GM19193 (cell line): ENCODE results near the gene CNNM4.

Experiments
- POLR2A ChIP-seq: IDR thresholded peaks from 4 replicates; pipeline ENCODE4 v1.6.1; 2011; ENCODE audit not compliant: insufficient read depth, insufficient read length; ENCODE audit errors: extremely low read depth

Gene CNNM4

DNA sequence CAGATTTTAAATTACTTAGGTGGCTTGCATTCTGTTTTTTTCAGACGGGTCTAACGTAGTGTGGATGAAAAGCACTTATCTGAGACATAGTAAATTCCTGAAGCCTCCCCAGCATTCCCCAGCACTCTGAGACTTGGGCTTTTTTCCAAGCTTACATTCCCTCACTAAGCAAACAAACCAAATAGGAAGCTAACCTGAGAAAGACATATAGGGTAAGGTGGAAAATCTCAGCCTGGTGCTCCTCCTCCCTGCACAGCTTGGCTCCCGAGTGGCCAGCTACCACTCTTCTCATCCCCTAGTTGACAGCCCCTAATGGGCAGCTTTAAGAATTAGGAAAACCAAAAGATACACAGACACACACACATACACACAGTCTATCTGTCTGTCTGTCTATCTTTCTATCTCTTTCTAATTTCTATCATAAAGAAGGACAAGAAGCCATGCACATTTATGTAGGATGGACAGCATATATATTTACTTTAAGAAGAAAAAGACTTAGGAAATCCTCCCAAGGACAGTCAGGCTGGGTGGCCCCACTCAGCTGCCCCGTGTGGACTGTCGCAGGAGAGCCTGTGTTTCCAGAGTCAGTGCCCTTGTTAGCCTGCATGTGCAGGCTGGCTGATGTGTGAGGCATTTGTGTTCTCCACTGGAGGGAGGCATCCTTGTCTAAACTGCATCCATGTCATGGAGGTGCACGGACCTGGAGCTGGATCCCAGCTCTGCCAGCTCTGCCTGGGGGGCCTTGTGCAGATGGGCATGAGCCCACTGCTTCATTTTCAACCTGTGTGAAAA is 63.6 kb downstream of the CNNM4 start:
- no peak for TF ChIP-seq POLR2A

DNA sequence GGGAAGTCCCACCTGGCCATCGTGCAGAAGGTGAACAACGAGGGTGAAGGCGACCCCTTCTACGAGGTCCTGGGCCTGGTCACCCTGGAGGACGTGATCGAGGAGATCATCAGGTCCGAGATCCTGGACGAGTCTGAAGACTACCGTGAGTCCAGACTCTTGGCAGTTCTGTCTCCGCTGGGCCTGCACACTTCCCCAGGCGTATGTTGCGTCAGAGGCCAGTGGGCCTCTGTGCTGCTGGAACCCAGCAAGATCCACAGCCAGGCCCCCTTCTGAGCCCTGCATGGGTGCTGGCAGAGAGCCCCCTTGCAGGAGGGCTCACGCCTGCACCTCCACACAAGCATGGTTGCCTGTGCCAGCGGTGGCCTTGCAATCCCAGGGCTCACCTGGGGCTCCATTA is 64.4 kb downstream of the CNNM4 start:
- TF ChIP-seq POLR2A = no peak

DNA sequence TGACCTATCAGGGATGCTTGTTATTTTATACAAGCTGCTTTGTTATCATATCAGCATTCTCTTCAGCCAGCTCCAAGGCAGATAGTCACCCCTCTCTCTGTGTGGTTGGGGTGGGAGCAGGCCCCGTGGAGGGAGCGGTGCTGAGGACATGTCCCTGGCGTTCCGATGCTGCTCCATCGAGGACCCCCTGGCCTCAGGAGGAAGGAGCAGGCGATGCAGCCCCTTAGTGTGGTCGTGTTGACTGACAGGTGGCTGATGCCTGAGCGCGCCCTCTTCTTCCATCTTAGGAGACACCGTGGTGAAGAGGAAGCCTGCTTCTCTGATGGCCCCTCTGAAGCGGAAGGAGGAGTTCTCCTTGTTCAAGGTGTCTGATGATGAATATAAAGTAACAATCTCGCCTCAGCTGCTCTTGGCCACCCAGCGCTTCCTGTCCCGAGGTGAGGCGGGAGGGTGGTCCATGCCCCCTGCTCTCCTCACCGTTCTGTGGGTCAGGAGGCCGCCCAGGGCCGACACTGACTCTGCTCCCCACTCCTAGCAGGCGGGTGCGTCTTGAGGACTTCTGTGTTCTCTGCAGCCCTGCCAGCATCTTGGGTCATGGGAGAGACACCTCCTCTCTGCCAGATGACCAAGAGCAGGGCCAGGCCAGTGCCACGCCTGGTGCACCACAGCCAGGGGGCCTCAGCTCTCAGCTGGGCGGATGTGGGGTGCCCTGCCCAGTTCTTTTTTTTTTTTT is 66.0 kb downstream of the CNNM4 start:
- TF ChIP-seq POLR2A = no peak

DNA sequence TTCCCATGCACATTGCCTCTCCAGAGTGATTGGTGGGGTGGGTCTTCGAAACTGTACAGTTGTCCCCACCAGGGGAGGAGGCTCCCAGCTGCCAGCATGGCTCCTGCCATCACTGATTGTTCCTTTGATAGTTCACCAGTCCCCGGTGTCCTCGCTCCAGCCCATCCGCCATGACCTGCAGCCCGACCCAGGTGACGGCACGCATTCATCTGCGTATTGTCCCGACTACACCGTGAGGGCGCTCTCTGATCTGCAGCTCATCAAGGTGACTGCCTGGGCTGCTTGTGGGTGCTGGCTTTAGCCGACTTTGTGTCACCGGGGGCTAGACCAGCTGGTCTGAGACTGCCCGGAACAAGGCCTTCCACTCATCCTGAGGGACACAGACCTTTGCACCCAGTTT is 67.7 kb downstream of the CNNM4 start:
- no peak for TF ChIP-seq POLR2A

DNA sequence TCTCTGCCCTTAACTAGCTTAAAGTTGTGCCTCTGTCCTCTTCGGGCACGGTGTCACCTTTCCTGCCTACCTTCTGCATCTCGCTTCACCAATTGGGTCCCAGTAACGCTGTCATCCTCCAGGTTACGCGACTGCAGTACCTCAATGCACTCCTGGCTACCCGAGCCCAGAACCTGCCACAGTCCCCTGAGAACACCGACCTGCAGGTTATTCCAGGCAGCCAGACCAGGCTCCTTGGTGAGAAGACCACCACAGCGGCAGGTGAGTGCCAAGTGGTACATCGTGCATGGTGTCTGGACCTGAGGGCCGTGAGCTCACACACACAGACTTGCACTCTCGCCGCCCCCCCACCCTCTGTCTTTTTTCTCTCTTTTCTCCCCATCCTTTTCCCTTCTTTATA is 68.2 kb downstream of the CNNM4 start:
- no peak for TF ChIP-seq POLR2A

DNA sequence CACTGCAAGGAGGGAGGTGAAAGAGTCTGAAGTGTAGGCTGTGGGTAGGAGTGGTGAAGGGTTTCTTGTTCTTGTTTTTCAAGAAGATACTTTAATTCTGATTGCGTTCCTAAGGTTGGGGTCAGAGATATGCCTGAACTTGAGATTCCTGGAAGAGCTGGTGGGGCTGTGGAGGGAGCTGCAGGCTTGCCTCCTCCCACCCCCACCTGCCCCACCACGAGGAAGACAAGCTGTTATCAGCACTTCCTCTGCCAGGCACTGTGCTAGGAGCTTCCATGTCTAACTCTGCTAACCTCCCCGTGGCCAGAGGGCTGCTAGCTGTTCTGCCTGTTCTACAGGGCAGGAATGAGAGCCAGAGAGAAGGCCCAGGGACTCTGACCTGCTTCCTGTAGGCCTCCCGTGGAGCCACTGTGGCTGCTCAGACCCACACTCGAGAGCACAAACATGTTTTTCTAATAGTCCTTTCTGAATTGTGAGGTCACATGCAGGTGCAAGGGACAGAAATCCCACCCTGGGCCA is 69.4 kb downstream of the CNNM4 start:
- TF ChIP-seq POLR2A = no peak

DNA sequence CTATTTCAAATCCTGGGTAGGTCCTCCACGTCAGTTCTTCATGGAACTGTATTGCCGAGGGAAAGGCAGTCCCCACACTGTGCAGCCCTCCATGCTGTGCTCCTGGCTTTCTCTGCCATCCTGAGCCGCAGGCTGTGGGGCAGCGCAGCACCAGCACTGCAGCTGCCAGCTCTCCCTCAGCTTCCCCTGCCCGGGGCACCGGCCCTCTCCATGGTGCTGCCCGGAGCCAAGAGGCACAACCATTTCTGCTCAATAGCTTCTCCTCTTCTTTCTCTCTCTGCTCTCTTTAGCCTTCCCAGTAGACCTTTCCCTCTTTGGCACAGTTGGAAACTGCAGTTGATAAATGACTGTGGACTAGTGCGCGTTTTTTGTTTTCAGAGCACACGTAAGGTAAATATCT is 71.0 kb downstream of the CNNM4 start:
- no peak for TF ChIP-seq POLR2A

DNA sequence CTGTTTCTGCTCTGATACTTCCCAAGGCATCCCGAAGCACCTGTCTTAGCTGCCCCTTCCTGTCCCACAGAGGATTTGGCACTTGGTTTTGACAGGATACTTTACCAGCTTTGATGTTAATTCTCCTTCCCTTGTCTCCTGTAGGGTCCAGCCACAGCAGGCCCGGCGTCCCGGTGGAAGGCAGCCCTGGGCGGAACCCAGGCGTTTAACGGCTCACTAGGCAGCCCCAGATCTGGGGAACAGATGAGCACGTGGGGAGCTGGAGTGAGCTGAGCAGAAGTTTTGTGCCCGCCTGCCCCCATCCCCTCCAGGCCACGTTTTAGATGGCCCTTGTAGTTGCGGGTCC is 71.7 kb downstream of the CNNM4 start:
- TF ChIP-seq POLR2A = no peak

DNA sequence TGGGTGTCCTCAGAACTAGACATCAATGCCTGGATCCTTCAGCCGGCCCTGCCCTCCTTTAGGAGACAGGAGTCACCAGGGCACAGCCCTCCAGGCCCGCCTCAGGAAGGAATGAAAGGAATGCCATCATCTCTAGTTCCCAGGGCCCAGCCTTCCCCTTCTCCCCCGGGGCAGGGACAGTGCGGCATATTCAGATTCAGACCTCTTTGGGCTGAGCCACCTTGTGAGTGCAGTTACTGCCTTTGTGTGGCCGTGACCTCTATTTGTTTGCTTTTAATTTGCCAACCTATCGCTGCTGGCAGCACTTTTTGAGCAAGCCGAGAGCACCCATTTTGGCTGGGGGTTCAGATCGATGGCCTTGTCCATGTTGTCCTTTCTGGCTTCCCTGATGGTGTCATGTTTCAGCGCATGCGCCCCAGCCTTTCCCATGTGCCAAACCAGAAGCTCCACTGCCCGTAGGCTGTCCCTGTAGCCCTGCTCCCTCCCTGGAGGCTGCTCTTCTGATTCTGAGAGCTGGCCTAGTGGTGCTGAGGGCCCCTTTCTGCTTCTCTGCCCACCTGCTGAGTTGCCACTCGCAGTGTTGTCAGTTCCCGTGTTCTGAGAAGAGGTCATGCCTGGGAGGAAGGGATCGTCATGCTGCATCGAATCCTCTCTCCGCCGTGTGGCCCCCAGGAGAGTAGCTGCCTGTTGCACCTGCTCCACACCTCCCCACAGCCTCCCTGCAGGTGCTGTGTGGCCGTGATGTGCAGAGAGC is 72.2 kb downstream of the CNNM4 start:
- no peak for TF ChIP-seq POLR2A

DNA sequence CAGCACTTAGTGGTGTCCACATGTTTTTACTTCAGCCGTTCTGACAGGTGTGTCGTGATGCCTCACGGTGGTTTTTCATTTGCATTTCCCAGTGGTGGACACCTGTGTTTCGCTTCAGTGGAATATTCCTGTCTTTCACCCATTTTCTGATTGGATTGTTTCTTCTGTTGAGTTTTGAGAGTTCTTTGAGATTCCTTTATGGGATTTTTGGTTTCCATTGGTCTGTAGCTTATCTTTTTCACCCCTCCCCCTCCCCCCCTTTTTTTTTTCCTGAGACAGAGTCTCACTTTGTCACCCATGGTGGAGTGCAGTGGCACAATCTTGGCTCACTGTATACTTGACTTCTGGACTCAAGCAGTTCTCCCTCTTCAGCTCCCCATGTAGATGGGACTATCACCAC is 75.1 kb downstream of the CNNM4 start:
- TF ChIP-seq POLR2A = no peak

DNA sequence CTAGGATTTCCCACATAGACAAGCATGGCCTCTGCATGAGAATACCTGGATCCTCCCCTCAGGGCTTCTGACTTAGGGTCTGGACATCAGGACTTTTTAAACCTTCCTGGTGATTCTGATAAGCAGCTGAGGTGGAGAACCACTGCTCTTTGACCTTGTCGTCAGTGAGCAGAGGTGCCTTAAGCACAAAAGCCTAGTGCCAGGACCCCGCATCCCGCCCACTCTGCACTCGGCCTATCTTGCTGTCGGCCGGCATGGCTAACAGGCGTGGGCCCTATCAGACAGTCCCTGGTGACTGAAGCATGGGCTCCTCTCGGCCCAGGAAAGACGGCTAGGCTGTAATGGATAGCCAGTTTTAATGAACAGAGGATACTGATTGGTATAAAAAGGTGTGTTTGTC is 76.9 kb downstream of the CNNM4 start:
- TF ChIP-seq POLR2A = no peak

DNA sequence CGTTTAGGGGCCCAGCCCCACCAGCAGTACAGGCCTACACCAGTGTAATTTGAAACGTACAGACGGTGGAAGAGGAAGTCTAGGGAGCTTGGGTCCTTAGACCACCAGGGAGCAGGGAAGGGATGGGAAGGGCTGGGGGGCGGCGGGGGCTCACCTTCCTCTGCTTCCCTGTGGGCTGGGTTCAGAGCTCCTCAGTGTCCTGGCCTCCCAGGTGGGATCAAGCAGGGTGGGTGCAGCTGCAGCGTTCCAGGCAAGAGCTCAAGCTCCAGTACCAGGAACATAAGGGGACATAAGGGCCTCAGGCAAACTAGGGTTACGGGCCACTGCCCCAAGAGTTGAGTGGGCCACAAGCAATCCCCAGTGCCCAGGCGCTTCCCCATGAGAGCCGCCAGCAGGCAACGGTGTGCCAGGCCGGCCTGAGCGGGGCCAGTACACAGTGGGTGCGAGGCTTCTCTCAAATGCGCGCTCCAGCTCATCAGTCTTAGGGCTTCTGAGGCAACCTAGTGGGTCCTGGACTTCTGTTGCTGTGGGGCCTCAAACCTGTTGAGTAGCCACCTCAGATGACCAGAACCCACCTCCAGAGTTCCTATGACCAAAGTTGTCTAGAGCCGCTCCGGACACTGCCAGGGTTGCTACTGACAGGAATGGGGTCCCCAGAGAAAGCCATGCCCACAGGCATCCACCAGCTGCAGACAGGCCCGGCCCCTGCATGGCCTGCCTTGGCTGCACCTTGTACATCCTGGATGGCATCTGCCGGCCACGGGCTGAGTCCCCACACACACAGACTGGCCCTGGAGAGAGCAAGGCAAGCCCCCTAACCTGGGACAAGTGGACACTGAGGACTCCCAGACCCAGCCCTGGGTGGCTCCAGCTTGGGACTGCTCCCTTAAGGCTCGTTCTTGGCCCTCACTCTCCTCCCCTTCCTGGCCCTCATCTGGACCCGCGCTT is 77.9 kb downstream of the CNNM4 start:
- no peak for TF ChIP-seq POLR2A

DNA sequence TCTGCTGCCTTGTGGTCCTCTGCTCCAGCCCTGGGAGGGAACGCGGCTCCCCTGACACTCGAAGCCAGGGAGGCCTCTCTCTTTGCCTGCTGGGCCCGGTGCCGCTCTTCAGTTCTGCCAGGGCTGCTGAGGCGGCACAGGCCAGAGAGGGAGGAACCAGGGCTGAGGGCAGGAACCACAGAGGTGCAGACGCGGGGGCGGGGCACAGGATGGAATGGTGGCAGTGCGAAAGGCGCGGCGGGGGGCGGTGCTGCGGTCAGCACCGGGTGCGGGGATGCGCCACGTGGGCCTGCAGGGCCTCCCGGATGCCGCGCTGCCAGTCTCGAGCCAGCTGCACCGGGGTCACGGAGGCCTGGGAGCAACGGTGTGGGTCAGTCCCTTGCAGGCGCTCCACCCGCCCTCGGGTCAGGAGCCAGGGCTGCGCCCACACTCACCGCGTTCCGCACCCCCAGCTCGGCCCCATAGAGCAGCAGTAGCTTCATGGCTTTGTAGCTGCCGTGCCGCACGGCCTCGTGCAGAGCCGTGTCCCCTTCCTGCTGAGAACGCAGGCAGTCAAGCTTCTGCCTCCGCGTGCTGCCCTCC is 78.7 kb downstream of the CNNM4 start:
- no peak for TF ChIP-seq POLR2A
